IMR-90 (cell line): ENCODE data around the gene KIF18B. TPM values are rescaled to one million over a fixed set of nuclear protein-coding genes. Genes with fewer than 3 reads are reported as not detected.

Experiments used
- ATAC-seq: fragments of 200-7000 bp; cut with Tn5 transposase; 2 replicates; pipeline ENCODE4 v1.9.1; 2020; ENCODE audit warnings: low read depth, mild to moderate bottlenecking, moderate library complexity
- BruUV-seq: library from RNA; stranded (reverse); fragments of 400-500 nt; replicated peaks from 2 replicates; lab custom pipeline; 2021; lab: Mats Ljungman, UMichigan
- CTCF ChIA-PET: fragments of 300-600 bp; formaldehyde crosslinking; extraction: SDS; loops from one replicate; lab custom pipeline; 2021; ENCODE audit warnings: antibody characterized with exemption; lab: Yijun Ruan, JAX
- POLR2A ChIA-PET: fragments of 300-600 bp; sonication (Branson Sonifier 250); formaldehyde crosslinking; loops from one replicate; lab custom pipeline; 2022; ENCODE audit warnings: antibody characterized with exemption; ENCODE audit not compliant: unreplicated experiment; lab: Charles Lee
- DNase-seq: peaks from one replicate; pipeline ENCODE4 v3.0.0; 2013
- H2AFZ ChIP-seq: replicated peaks from 2 replicates; pipeline ENCODE3; 2013; ENCODE audit warnings: low read length, mild to moderate bottlenecking; ENCODE audit not compliant: poor library complexity
- H2AK5ac ChIP-seq: 2 replicates; pipeline ENCODE4 v1.6.1; 2013; ENCODE audit warnings: low read depth, low read length, inconsistent platforms
- H2AK9ac ChIP-seq: replicated peaks from 2 replicates; pipeline ENCODE3; 2013; ENCODE audit warnings: mild to moderate bottlenecking, low read depth, low read length, moderate library complexity; ENCODE audit not compliant: poor library complexity
- H2BK120ac ChIP-seq: 2 replicates; pipeline ENCODE4 v1.6.1; 2013; ENCODE audit warnings: low read depth, low read length, inconsistent platforms
- H2BK15ac ChIP-seq: 3 replicates; pipeline ENCODE4 v1.6.1; 2013; ENCODE audit warnings: low read depth, low read length, inconsistent platforms
- H2BK20ac ChIP-seq: 2 replicates; pipeline ENCODE4 v1.6.1; 2013; ENCODE audit warnings: low read depth, mild to moderate bottlenecking, inconsistent platforms, low read length, moderate library complexity
- H2BK5ac ChIP-seq: 2 replicates; pipeline ENCODE4 v1.6.1; 2013; ENCODE audit warnings: mild to moderate bottlenecking, low read depth, low read length, inconsistent platforms; ENCODE audit not compliant: poor library complexity, severe bottlenecking
- H3K14ac ChIP-seq: replicated peaks from 2 replicates; pipeline ENCODE4 v1.6.1; 2013; ENCODE audit warnings: low read depth, low read length, inconsistent platforms
- H3K18ac ChIP-seq: 2 replicates; pipeline ENCODE4 v1.6.1; 2013; ENCODE audit warnings: low read depth, low read length, control low read depth
- H3K23ac ChIP-seq: 2 replicates; pipeline ENCODE4 v1.6.1; 2013; ENCODE audit warnings: low read depth, low read length, inconsistent platforms
- H3K27ac ChIP-seq: 2 replicates; pipeline ENCODE4 v1.5.1; 2013; ENCODE audit warnings: mild to moderate bottlenecking, control low read depth, low read length; ENCODE audit not compliant: insufficient read depth
- H3K27me3 ChIP-seq: 2 replicates; pipeline ENCODE4 v1.6.1; 2013; ENCODE audit warnings: low read length; ENCODE audit not compliant: control insufficient read depth, insufficient read depth
- H3K36me3 ChIP-seq: 2 replicates; pipeline ENCODE4 v1.6.1; 2013; ENCODE audit warnings: low read length, mixed read lengths; ENCODE audit not compliant: control insufficient read depth, insufficient read depth
- H3K4ac ChIP-seq: 2 replicates; pipeline ENCODE4 v1.6.1; 2013; ENCODE audit warnings: low read depth, low read length, inconsistent platforms
- H3K4me1 ChIP-seq: 2 replicates; pipeline ENCODE4 v1.6.1; 2013; ENCODE audit warnings: low read length, mixed read lengths; ENCODE audit not compliant: control insufficient read depth, insufficient read depth
- H3K4me2 ChIP-seq: 2 replicates; pipeline ENCODE4 v1.6.1; 2013; ENCODE audit warnings: low read depth, mild to moderate bottlenecking, control low read depth, low read length, moderate library complexity
- H3K4me3 ChIP-seq: 2 replicates; pipeline ENCODE4 v1.5.1; 2013; ENCODE audit warnings: low read depth, mild to moderate bottlenecking, control low read depth, low read length, moderate library complexity; ENCODE audit not compliant: insufficient read depth
- H3K56ac ChIP-seq: 2 replicates; pipeline ENCODE4 v1.6.1; 2013; ENCODE audit warnings: low read length, inconsistent platforms; ENCODE audit not compliant: insufficient read depth; ENCODE audit errors: extremely low read depth
- H3K79me1 ChIP-seq, 2 experiments: 2 replicates each; pipeline ENCODE4 v1.6.1; 2013; ENCODE audit warnings: low read length in 2 of 2, inconsistent platforms in 1 of 2, low read depth in 1 of 2
- H3K9ac ChIP-seq: 2 replicates; pipeline ENCODE4 v1.6.1; 2013; ENCODE audit warnings: low read depth, low read length, control low read depth
- H3K9me1 ChIP-seq: 2 replicates; pipeline ENCODE4 v1.6.1; 2013; ENCODE audit warnings: low read length, inconsistent platforms; ENCODE audit not compliant: insufficient read depth
- H3K9me3 ChIP-seq: 2 replicates; pipeline ENCODE4 v1.6.1; 2013; ENCODE audit warnings: low read length; ENCODE audit not compliant: control insufficient read depth, insufficient read depth
- H4K20me1 ChIP-seq: 2 replicates; pipeline ENCODE4 v1.6.1; 2013; ENCODE audit warnings: low read length, inconsistent platforms; ENCODE audit not compliant: insufficient read depth
- H4K5ac ChIP-seq: 2 replicates; pipeline ENCODE4 v1.6.1; 2013; ENCODE audit warnings: mild to moderate bottlenecking, low read depth, low read length, control low read depth
- H4K8ac ChIP-seq, 2 experiments: 2 replicates each; pipeline ENCODE4 v1.6.1; 2013; ENCODE audit warnings: low read depth in 2 of 2, low read length in 2 of 2, control low read depth in 1 of 2, inconsistent platforms in 1 of 2
- H4K91ac ChIP-seq: 2 replicates; pipeline ENCODE4 v1.6.1; 2013; ENCODE audit warnings: low read depth, low read length, inconsistent platforms; ENCODE audit not compliant: insufficient read depth
- BHLHE40 ChIP-seq: fragments of 150-350 bp; IDR thresholded peaks from 2 replicates; pipeline ENCODE4 v1.6.1; 2016; ENCODE audit warnings: mild to moderate bottlenecking, low read depth, low read length
- CEBPB ChIP-seq: IDR thresholded peaks from 2 replicates; pipeline ENCODE4 v1.6.1; 2012; ENCODE audit warnings: low read depth, low read length, improper control_type of control experiment
- CHD1 ChIP-seq: IDR thresholded peaks from 2 replicates; pipeline ENCODE4 v1.6.1; 2012; ENCODE audit warnings: low read depth, low read length, improper control_type of control experiment
- CTCF ChIP-seq: conservative IDR thresholded peaks from 2 replicates; pipeline ENCODE4 v1.5.1; 2012; ENCODE audit warnings: mild to moderate bottlenecking, low read depth, low read length, improper control_type of control experiment
- ELK1 ChIP-seq: fragments of 150-350 bp; IDR thresholded peaks from 2 replicates; pipeline ENCODE4 v1.6.1; 2016; ENCODE audit warnings: low read depth, mild to moderate bottlenecking, low read length, moderate library complexity, borderline replicate concordance
- FOS ChIP-seq: fragments of 150-350 bp; IDR thresholded peaks from 2 replicates; pipeline ENCODE4 v1.6.1; 2016; ENCODE audit warnings: low read depth, low read length
- MAFK ChIP-seq: IDR thresholded peaks from 2 replicates; pipeline ENCODE4 v1.6.1; 2012; ENCODE audit warnings: low read depth, low read length, improper control_type of control experiment
- MAZ ChIP-seq: IDR thresholded peaks from 2 replicates; pipeline ENCODE4 v1.6.1; 2012; ENCODE audit warnings: low read depth, mild to moderate bottlenecking, low read length, improper control_type of control experiment, moderate library complexity, borderline replicate concordance
- MXI1 ChIP-seq: IDR thresholded peaks from 2 replicates; pipeline ENCODE4 v1.6.1; 2012; ENCODE audit warnings: low read depth, mild to moderate bottlenecking, low read length, moderate library complexity, borderline replicate concordance
- NFE2L2 ChIP-seq: fragments of 150-350 bp; IDR thresholded peaks from 2 replicates; pipeline ENCODE4 v1.6.1; 2016; ENCODE audit warnings: low read depth, mild to moderate bottlenecking, low read length
- POLR2A ChIP-seq: IDR thresholded peaks from 2 replicates; pipeline ENCODE4 v1.6.1; 2012; ENCODE audit warnings: mild to moderate bottlenecking, low read depth, low read length
- RAD21 ChIP-seq: IDR thresholded peaks from 2 replicates; pipeline ENCODE4 v1.6.1; 2012; ENCODE audit warnings: low read length, improper control_type of control experiment
- RFX5 ChIP-seq: IDR thresholded peaks from 2 replicates; pipeline ENCODE4 v1.8.0; 2012; ENCODE audit warnings: low read depth, mild to moderate bottlenecking, low read length, moderate library complexity
- SMC3 ChIP-seq: fragments of 150-350 bp; IDR thresholded peaks from 2 replicates; pipeline ENCODE4 v1.6.1; 2016; ENCODE audit warnings: low read depth, mild to moderate bottlenecking, antibody characterized with exemption, low read length, moderate library complexity
- USF2 ChIP-seq: fragments of 150-350 bp; IDR thresholded peaks from 2 replicates; pipeline ENCODE4 v1.6.1; 2017; ENCODE audit warnings: mild to moderate bottlenecking, antibody characterized with exemption, low read length, low read depth
- WGBS, 2 experiments: methylation state at CpG; one replicate each; pipeline versions ENCODE4 v1.1.5 to v1.1.7; 2013; ENCODE audit warnings: missing lambda C conversion rate in 2 of 2; ENCODE audit not compliant: insufficient read length in 1 of 2; ENCODE audit errors: extremely low coverage in 2 of 2; 5-methylcytosine and 5-hydroxymethylcytosine counted together
- dilution Hi-C: fragments of 300-500 bp; cut with HindIII; formaldehyde crosslinking; loops from one replicate; pipeline ENCODE4 v1.14.3; 2018; ENCODE audit warnings: low sequenced_read_pairs; ENCODE audit not compliant: unreplicated experiment
- in situ Hi-C: fragments of 300-500 bp; cut with MboI; formaldehyde crosslinking; loops from 3 replicates; pipeline ENCODE4 v1.14.3; 2019; ENCODE audit warnings: low sequenced_read_pairs, inconsistent platforms, mixed read lengths
- intact Hi-C: fragments of 100-400 bp; cut with micrococcal nuclease; formaldehyde crosslinking; loops from 2 replicates; pipeline ENCODE4 v1.10.0; 2022
- polyA plus RNA-seq, 3 experiments: library from polyadenylated mRNA; depleted of rRNA; stranded (reverse); fragments of >200 nt; gene quantifications; 2 replicates each; pipeline ENCODE4 v1.2.3, GENCODE V29; 2012; ENCODE audit warnings: low replicate concordance in 1 of 3
- total RNA-seq: library from RNA; depleted of rRNA; stranded (reverse); fragments of >200 nt; gene quantifications from 2 replicates; pipeline ENCODE4 v1.2.3, GENCODE V29; 2012

Gene KIF18B
- total and polyA plus RNA-seq, 2 of the 4 experiments (the other 2 are of a cell fraction) = 1.3 to 16.0 TPM

DNA sequence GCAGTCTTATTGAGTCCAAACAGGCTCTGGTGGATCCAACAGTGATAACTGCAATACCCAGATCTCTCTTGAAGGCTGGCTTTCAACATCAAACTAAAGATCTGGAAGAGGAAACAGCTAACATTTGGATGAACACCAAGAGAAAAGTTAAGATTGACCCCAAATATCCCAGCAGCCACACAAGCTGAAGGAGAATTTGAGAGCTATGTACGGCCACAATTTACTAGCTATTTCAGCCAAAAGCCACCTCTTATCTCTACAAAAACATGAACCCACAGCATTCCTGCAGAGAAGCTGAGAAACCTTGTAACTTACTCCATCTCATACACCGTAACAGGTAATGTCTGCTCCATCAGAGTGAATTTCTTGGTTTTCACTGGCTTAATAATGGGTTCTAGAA lies 62.6 kb downstream of the KIF18B start:
- Histone ChIP-seq H3K56ac (no peak overlapping the region), H2BK5ac (no peak overlapping the region), H4K20me1 (peaks cover 24% of the 10 kb centered on the region), H4K5ac (no peak overlapping the region), H3K4ac (no peak overlapping the region), H3K4me2 (no peak overlapping the region), H4K91ac (no peak overlapping the region), H2BK20ac (no peak overlapping the region), H2AFZ (no peak overlapping the region), H2AK5ac (no peak overlapping the region), H3K4me1 (no peaks in the 10 kb centered on the region), H3K9ac (no peak overlapping the region), H3K14ac (no peak overlapping the region), H3K27me3 (no peaks in the 10 kb centered on the region), H3K36me3 (peaks cover 46% of the 10 kb centered on the region), H3K9me1 (peaks cover 8% of the 10 kb centered on the region), H3K4me3 (no peak overlapping the region), H2AK9ac (no peak overlapping the region), H2BK120ac (no peak overlapping the region), H3K27ac (no peak overlapping the region), H3K18ac (no peak overlapping the region), H3K79me1 (peaks cover 8 to 32% of the 10 kb centered on the region in 2 experiments), H2BK15ac (no peak overlapping the region), H3K23ac (no peak overlapping the region), H3K9me3 (no peaks in the 10 kb centered on the region), H4K8ac (no peak overlapping the region)
- DNase-seq = no peak
- no TSS peak for BruUV-seq
- no CpG with 5 or more reads among the region's 2 CpGs for WGBS, 2 experiments
- ChIA-PET CTCF (no interaction called here), POLR2A (no interaction called here)
- no peak for TF ChIP-seq ELK1
- no peak for TF ChIP-seq RFX5
- no peak for TF ChIP-seq BHLHE40
- no peak for TF ChIP-seq MAZ
- TF ChIP-seq POLR2A = no peak
- no peak for TF ChIP-seq RAD21
- no peak for TF ChIP-seq NFE2L2
- TF ChIP-seq USF2 = no peak
- no peak for TF ChIP-seq MXI1
- TF ChIP-seq FOS = no peak
- TF ChIP-seq CEBPB = no peak
- no peak for TF ChIP-seq CTCF
- TF ChIP-seq MAFK = no peak
- TF ChIP-seq SMC3 = no peak
- TF ChIP-seq CHD1 = no peak
- in situ Hi-C loops = no loop called here
- intact Hi-C loops = no loop called here
- dilution Hi-C loops = no loop called here
- ATAC-seq = no peak
